CD4-positive, alpha-beta T cell treated with Interleukin-17A for 1 hour (primary cell): ENCODE data around the gene CDC42EP1.
"Not testable (repeated sequence)": the region's sequence is repeated elsewhere in the genome, so short reads cannot be mapped to it uniquely, and the experiment has no call there.

Experiments used
- DNase-seq: peaks from one replicate; pipeline ENCODE4 v3.0.0-alpha.2; 2020

CDC42EP1 gene

DNA sequence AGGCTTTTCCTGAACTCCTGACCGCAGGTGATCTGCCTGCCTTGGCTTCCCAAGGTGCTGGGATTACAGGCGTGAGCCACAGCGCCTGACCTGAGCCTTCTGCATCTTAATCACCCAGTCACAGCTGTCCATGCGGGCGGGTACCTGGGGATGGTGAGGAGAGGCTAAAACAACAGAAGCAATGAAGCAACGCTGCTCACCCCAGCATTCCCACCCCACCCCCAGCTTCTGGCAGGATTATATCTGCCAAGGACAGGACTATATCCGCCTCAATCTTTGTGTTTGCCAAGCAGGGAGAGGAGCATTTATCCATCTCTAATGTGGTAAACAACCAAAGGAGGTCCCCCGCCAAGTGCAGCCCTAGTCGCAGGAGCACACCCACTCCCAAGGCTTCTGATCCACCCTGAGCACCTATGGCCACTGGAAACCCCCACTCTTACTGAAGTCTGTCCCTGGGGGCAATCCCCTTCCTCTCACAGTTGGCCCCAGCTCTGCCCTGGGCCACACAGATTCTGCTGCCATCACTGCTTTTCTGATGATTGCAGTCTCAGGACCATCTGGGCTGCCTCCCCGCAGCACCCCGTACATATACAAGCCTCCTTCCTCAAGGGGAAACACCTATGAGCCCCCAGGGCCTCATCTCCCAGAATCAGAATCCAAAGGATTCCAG, 28.4 kb downstream of the CDC42EP1 start:
- DNase-seq = no peak

DNA sequence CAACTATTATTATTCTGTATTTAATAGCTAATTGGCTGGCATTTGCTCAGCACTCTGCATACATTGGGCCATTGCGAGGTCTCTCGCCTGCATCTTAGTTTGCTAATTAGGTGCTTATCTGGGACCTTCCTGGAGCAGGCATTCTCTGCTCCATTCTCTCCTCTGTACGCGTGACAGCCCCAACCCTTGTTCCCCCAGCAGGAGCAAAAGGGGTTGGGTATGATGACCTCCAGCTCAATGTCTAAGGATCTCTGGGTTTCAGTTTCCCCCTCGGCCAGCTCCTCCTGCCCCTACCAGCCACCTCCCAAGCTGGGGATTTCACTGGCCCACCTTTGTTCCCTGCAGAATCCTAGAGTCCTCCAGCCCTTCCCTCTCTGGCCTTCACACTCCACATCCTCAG, 29.4 kb downstream of the CDC42EP1 start:
- no peak for DNase-seq

- not testable (repeated sequence) for DNase-seq
These were observed 30.8 kb downstream of the CDC42EP1 start for GRCh38 chr22:37591081-37591480.

GRCh38 chr22:37591823-37592404, 31.6 kb downstream of the CDC42EP1 start:
- no peak for DNase-seq

- DNase-seq = no peak
These were observed 34.0 kb downstream of the CDC42EP1 start for GRCh38 chr22:37594237-37594636.

- DNase-seq = no peak
These were observed 38.9 kb downstream of the CDC42EP1 start for GRCh38 chr22:37599153-37599552.

DNA sequence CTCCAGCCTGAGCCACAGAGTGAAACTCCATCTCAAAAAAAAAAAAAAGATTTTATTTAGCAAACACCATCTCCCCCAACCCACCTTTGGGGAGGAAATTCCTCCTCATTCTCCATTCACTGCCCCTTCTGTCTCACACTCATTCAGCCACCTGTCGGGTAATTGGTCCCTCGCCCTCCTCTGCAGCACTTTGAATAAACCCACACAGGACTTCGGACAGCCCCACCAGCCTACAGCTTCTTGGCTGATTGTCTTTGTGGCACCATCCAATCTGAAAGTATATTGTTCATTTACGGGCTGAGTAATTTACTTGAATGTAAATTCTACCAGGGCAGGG, 40.9 kb downstream of the CDC42EP1 start:
- no peak for DNase-seq

GRCh38 chr22:37601540-37602442, 41.5 kb downstream of the CDC42EP1 start:
- DNase-seq = no peak

- DNase-seq = not testable (repeated sequence)
These were observed 42.4 kb downstream of the CDC42EP1 start for GRCh38 chr22:37602546-37603277.

- DNase-seq = no peak
These were observed 43.8 kb downstream of the CDC42EP1 start for GRCh38 chr22:37604074-37604473.

- peak; percentile 74 for DNase-seq
These were observed 44.6 kb downstream of the CDC42EP1 start for GRCh38 chr22:37604875-37605274.

- DNase-seq = peak; percentile 91
These were observed 47.0 kb downstream of the CDC42EP1 start for GRCh38 chr22:37607010-37607934.

- DNase-seq = no peak
These were observed 47.7 kb downstream of the CDC42EP1 start for GRCh38 chr22:37607935-37608476.

GRCh38 chr22:37608477-37609239, 48.4 kb downstream of the CDC42EP1 start, which contains the start of gene GGA1:
TSS of gene GGA1 (plus strand) at chr22:37608834. CDS start at chr22:37608861, 27 bp downstream.
- peak; percentile 98 for DNase-seq

DNA sequence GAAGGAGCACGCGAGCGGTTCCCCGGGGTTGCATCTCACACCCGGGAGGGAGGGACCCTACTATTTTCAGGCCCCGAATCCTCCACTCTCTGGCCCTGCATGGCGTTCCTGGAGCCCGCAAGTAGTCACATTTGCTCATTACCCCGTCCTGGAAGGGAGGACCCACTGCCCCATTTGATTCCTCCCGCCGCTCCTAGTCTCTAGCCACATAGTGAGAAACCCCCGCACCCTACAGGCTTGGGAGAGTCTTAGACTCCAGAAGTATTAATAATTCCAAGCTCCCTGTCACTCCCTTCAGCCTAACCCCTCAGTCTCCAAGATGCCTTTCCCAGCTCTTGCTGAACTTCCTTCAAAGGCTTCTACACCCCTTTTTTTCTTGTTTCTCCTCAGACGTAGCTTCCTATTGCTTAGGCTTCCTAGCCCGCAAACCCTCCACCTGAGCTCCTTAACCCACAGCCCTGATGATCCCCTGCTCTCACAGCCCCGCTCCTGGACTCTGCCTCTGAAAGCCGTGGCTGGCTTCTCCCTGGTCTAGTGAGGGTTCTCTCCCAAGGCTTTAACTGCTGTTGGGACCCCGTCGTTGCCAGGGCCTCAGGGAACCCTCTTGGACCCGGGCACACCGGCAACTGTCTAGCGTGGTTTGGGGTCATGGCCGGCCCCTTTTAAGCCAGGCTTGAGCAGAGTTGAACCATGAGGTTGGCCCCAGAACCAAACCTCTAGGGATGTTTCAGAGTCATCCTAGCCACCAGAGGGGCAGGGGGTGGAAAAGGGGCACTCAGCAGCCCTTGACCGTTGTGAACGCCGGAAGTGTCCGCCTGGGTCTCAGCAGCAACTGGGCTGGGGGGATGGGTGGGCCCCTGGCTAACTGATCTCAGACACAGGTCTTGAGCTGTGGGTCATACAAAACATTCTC, 49.2 kb downstream of the CDC42EP1 start:
- no peak for DNase-seq

DNA sequence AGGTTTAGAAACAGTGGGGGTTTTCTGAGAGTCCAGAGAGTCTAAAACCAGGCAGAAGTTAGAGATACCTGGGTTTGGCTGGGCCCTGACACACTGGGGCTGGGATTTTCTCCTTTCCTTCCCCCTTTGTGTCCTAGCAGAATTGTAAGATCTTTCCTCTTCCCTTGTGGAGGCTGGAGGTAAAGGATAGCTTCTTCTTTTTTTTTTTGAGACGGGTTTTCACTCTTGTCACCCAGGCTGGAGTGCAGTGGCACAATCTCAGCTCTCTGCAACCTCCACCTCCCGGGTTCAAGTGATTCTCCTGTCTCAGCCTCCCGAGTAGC, 49.8 kb downstream of the CDC42EP1 start:
- not testable (repeated sequence) for DNase-seq

DNA sequence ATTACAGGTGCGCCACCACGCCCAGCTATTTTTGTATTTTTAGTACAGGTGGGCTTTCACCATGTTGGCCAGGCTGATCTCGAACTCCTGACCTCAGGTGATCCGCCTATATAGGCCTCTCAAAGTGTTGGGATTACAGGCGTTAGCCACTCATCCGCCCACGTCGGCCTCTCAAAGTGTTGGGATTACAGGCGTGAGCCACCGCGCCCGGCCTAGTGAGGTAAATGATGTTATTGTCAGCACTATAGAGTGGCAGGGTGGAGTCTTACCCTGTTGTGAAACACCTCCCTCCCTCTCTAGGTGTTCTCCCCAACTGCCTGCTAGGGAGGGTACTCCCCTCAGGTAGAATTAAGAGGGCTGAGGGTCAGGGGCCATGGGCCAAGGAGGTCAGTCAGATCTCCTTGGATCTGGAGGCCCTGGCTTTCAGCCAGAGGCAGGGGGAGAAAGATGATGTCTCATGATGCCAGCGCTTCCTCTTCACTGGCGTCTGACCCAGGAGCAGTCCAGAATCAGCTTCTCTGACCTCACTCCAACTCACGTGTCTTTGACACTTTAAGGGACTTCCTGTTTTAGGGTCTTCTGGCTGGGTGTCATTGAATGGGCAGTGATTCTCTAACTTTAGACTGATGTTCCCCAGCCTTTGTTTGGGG, 50.3 kb downstream of the CDC42EP1 start:
- no peak for DNase-seq

GRCh38 chr22:37611207-37611606, 50.9 kb downstream of the CDC42EP1 start:
- DNase-seq = no peak
